Choroid plexus epithelial cell (primary cell): Measurements from ENCODE around the gene SGPP1.
"Not testable (repeated sequence)": the region's sequence is repeated elsewhere in the genome, so short reads cannot be mapped to it uniquely, and the experiment has no call there.

Source experiments
- DNase-seq: peaks from one replicate; pipeline ENCODE4 v3.0.0-alpha.2; 2010; ENCODE audit warnings: low read depth
- H3K4me3 ChIP-seq: 2 replicates; pipeline ENCODE4 v1.5.1; 2011; ENCODE audit warnings: low read depth, mild to moderate bottlenecking, control low read depth, low read length, moderate library complexity
- TF ChIP-seq, protein P1 (sequence below): conservative IDR thresholded peaks from 2 replicates; pipeline ENCODE4 v1.5.1; 2011; ENCODE audit warnings: low read depth, mild to moderate bottlenecking, control low read depth, inconsistent platforms, low read length, moderate library complexity

The SGPP1 gene

DNA sequence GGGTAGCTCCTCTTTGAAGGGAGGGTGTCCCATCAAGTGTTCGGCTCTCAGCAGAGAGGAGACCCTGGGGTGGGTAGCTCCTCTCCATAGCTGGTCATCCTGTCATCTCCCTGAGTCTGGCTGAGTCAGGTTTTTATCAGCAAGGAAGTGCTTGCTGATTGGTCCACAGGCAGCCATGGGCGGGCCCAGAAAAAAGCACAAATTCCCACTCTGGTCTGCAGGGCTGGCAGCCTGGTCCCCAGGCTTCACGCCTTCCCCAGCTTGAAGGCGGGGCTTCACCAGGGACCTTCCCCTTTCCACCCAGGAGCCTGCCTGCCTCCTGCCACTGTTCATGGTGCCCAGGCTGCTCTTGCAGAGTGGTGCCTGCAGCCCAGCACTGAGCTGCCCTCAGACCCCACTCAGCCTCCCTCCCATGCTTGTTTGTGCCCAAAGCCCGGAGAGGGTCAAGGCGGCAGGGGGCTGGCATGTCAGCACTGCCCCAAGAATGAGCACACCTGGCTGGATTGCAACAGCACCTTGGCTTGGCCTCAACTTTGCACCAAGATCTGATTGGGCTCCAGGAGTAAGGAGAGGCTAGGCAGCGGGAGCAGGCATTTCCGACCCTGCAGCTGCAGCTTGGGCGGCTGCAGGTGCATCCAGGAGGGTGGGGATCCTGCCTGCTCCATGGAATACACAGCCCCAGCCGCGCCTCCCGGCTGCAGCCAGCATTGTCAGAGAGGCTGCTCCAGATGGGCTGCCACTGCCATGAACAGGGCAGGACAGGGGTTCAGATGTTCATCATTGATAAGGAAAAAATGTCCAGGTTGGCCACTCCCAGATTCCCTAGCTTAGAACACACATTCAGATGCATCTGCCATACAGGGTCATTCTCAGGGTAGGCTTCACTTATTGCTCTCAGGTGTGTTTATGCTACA lies 64.2 kb downstream of the SGPP1 start:
- TF ChIP-seq, protein P1, sequence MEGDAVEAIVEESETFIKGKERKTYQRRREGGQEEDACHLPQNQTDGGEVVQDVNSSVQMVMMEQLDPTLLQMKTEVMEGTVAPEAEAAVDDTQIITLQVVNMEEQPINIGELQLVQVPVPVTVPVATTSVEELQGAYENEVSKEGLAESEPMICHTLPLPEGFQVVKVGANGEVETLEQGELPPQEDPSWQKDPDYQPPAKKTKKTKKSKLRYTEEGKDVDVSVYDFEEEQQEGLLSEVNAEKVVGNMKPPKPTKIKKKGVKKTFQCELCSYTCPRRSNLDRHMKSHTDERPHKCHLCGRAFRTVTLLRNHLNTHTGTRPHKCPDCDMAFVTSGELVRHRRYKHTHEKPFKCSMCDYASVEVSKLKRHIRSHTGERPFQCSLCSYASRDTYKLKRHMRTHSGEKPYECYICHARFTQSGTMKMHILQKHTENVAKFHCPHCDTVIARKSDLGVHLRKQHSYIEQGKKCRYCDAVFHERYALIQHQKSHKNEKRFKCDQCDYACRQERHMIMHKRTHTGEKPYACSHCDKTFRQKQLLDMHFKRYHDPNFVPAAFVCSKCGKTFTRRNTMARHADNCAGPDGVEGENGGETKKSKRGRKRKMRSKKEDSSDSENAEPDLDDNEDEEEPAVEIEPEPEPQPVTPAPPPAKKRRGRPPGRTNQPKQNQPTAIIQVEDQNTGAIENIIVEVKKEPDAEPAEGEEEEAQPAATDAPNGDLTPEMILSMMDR, result no peak
- peak; percentile 25 for DNase-seq

DNA sequence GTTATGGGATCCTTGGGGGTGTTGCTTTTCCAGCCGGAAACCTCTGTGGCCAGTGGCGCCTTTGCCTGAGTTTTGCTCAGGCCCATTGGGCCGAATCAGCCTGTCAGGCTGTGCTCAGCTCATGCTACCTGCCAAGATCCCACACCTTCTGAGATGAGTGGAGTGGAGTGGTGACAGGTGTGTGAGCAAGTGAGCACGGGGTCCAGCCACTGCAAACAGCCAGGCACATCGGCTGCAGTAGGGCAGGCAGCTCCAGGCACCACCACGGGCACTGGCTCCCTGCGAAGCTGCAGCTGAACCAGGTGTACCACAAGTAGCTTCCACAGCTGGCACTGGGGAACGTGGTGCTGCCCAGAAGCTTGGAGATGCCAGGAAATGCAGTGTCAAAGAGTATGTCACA lies 65.1 kb downstream of the SGPP1 start:
- TF ChIP-seq, protein P1, result no peak
- H3K4me3 ChIP-seq, result no peak overlapping the region
- DNase-seq, result no peak

More for the DNA sequence above, 64.2 kb downstream of the SGPP1 start:
- no peak overlapping the region for H3K4me3 ChIP-seq

DNA sequence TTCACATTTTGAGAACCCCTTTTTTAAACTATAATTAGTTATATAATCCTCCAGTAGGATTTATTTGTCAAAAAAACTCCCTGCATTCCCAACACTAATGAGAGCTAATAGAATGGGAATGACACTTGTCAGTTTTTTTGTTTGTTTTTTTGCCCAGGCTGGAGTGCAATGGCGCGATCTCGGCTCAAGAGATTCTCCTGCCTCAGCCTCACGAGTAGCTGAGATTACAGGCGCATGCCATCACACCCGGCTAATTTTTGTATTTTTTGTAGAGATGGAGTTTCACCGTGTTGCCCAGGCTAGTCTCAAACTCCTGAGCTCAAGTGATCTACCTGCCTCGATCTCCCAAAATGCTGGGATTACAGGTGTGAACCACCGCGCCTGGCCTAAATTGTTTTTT lies 66.0 kb downstream of the SGPP1 start:
- H3K4me3 ChIP-seq, DNase-seq: not testable (repeated sequence)

DNA sequence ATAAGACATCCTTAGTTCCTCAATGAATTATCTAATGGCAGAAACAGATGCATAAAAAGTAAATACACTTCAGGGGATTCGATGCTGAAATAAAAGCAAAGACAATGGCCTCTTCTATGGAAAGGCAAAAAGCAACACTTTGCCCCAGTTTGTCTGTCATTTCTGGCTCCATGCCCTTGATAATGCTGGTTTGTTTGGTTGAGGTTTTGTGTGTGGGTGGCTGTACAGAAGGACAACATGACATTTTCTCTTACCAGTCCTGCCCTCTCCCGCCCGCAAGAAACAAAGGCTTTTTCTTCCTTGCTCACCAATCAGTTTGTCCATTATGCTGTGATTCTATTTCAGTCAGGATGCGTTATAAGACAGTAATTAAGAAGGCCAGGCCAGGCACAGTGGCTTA lies 68.1 kb downstream of the SGPP1 start:
- TF ChIP-seq, protein P1, result no peak
- H3K4me3 ChIP-seq, result no peak overlapping the region
- no peak for DNase-seq

DNA sequence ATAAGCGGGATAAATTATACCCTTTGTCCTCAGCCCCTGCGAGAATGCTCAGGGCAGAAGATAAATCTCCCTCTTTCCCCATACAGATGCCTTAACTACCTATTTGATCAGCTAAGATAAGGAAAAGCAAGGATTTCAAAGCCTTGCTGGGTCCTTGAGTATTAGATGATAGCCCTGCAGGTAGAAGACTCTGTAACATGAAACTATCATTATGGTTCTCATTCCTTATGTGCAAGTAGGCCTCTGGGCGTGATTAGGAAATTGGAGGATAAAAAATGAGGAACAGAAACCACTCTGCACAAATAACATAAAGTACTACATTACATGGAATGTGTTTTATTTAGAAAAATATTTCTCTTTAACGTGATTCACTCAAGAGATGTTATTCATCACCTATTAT lies 71.7 kb downstream of the SGPP1 start:
- DNase-seq, result no peak
- H3K4me3 ChIP-seq, result no peak overlapping the region
- TF ChIP-seq, protein P1, result no peak

DNA sequence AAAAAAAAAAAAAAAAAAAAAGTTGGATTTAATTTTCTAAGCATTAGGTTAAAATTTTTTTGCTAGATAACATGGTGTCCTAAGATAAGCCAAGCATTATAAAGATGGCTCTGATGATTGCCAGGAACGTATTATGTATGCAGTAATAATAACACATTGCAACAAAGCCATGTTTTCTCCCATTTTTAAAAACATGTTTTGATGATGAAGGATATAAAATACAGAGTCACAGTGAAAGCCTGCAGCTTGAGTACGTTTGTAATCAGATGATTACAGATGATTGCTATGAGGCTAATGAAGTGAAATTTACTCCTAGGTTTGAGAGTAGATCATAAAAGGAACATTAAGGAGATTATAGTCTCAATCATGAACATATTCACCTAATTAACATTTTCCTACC lies 72.9 kb downstream of the SGPP1 start:
- no peak for DNase-seq
- no peak overlapping the region for H3K4me3 ChIP-seq
- TF ChIP-seq, protein P1, result no peak

DNA sequence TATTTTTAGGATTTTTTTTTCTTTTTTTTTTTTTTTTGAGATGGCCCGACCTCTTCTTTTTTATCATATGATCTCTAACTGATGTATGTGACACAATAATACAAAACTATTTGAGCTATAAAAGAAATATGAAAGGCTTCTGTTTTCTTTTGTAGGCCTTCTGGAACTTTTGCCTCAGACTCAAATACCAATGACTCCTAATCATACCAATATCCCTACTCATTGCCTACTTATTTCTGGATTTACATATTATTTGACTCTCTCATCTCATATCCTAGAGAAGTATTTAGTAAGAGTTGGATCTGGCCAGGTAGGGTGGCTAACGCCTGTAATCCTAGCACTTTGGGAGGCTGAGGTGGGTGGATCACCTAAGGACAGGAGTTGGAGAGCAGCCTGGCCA lies 73.5 kb downstream of the SGPP1 start:
- no peak overlapping the region for H3K4me3 ChIP-seq
- DNase-seq, result peak; percentile 14
- TF ChIP-seq, protein P1, result no peak
